Thyroid gland (tissue), 4 donors: Measurements from ENCODE around the gene GAK. TPM values are rescaled to one million over a fixed set of nuclear protein-coding genes. Genes with fewer than 3 reads are reported as not detected.

Experiments used
- DNase-seq, 2 donors: peaks; one replicate each; pipeline ENCODE4 v3.0.0-alpha.2; 2019
- H3K27ac ChIP-seq, 3 donors: fragments of 200-600 bp; sonication (generic); 1 replicate in 2 of 3; 2 replicates in 1 of 3; pipeline ENCODE4 v1.5.1; 2016 to 2019; ENCODE audit warnings: mild to moderate bottlenecking in 1 of 3, moderate library complexity in 1 of 3
- H3K27me3 ChIP-seq: fragments of 200-600 bp; sonication (generic); one replicate; pipeline ENCODE4 v1.5.1; 2019
- H3K36me3 ChIP-seq, 2 donors: fragments of 200-600 bp; sonication (generic); one replicate each; pipeline ENCODE4 v1.5.1; 2016 to 2019
- H3K4me1 ChIP-seq, 2 donors: fragments of 200-600 bp; sonication (generic); one replicate each; pipeline ENCODE4 v1.5.1; 2017 to 2019
- H3K4me3 ChIP-seq, 3 donors: fragments of 200-600 bp; sonication (generic); replicated peaks in 1 of 3; 1 replicate in 2 of 3; 2 replicates in 1 of 3; pipeline ENCODE4 v1.5.1; 2016; ENCODE audit warnings: mild to moderate bottlenecking in 1 of 3
- H3K9me3 ChIP-seq: fragments of 200-600 bp; sonication (generic); one replicate; pipeline ENCODE4 v1.5.1; 2017
- POLR2A ChIP-seq, 2 donors: fragments of 450-650 bp; IDR thresholded peaks; one replicate each; pipeline ENCODE4 v1.6.1; 2017; ENCODE audit warnings: antibody characterized with exemption in 2 of 2, mild to moderate bottlenecking in 2 of 2, moderate library complexity in 1 of 2
- WGBS, 2 donors: methylation state at CpG; one replicate each; pipeline ENCODE4 v1.1.5; 2017; 5-methylcytosine and 5-hydroxymethylcytosine counted together
- intact Hi-C: fragments of 100-400 bp; cut with DNase I; formaldehyde crosslinking; loops from one replicate; pipeline ENCODE4 v1.15.1; 2023
- total RNA-seq, 4 donors: library from RNA; depleted of rRNA; stranded (reverse); fragments of >200 nt; gene quantifications; one replicate each; pipeline ENCODE4 v1.2.3, GENCODE V29; 2016
- TF ChIP-seq, protein P1 (sequence below), 6 experiments: fragments of 200-600 bp in 3 of 6; fragments of 450-650 bp in 3 of 6; sonication (generic) in 3 of 6; IDR thresholded peaks; one replicate each; pipeline ENCODE4 v1.5.1; 2016 to 2019; ENCODE audit warnings: antibody characterized with exemption in 6 of 6, mild to moderate bottlenecking in 2 of 6, inconsistent platforms in 1 of 6, moderate library complexity in 1 of 6

The GAK gene
- total RNA-seq, 4 donors from 2014 or later = 86.4 to 184 (median 153) TPM

- Histone ChIP-seq H3K36me3 (peaks cover 7 to 11% of the 10 kb centered on the region in 2 donors), H3K4me3 (no peak overlapping the region), H3K27me3 (no peaks in the 10 kb centered on the region), H3K27ac (no peak overlapping the region), H3K4me1 (no peaks in the 10 kb centered on the region), H3K9me3 (no peaks in the 10 kb centered on the region)
- WGBS, 2 donors = 83 to 86% methylated on average over 14 of the region's 14 CpGs
- TF ChIP-seq POLR2A (IDR thresholded peaks at IDR 0.05) = no peak
- TF ChIP-seq, protein P1, sequence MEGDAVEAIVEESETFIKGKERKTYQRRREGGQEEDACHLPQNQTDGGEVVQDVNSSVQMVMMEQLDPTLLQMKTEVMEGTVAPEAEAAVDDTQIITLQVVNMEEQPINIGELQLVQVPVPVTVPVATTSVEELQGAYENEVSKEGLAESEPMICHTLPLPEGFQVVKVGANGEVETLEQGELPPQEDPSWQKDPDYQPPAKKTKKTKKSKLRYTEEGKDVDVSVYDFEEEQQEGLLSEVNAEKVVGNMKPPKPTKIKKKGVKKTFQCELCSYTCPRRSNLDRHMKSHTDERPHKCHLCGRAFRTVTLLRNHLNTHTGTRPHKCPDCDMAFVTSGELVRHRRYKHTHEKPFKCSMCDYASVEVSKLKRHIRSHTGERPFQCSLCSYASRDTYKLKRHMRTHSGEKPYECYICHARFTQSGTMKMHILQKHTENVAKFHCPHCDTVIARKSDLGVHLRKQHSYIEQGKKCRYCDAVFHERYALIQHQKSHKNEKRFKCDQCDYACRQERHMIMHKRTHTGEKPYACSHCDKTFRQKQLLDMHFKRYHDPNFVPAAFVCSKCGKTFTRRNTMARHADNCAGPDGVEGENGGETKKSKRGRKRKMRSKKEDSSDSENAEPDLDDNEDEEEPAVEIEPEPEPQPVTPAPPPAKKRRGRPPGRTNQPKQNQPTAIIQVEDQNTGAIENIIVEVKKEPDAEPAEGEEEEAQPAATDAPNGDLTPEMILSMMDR (IDR thresholded peaks at IDR 0.05) = no peak
- intact Hi-C loops = no loop called here
- DNase-seq = no peak
These were observed 24.6 kb upstream of the GAK start for GRCh38 chr4:956531-957230.

- Histone ChIP-seq H3K27ac (no peak overlapping the region), H3K36me3 (peaks cover 6 to 8% of the 10 kb centered on the region in 2 donors), H3K27me3 (no peaks in the 10 kb centered on the region), H3K4me1 (no peaks in the 10 kb centered on the region), H3K9me3 (no peaks in the 10 kb centered on the region), H3K4me3 (no peak overlapping the region)
- 82 to 83% methylated on average over 11 to 12 of the region's 12 CpGs for WGBS, 2 donors
- intact Hi-C loops = no loop called here
- no peak for DNase-seq
- TF ChIP-seq POLR2A (IDR thresholded peaks at IDR 0.05) = no peak
- TF ChIP-seq, protein P1 (IDR thresholded peaks at IDR 0.05) = no peak
These were observed 23.8 kb upstream of the GAK start for GRCh38 chr4:955931-956381.

DNA sequence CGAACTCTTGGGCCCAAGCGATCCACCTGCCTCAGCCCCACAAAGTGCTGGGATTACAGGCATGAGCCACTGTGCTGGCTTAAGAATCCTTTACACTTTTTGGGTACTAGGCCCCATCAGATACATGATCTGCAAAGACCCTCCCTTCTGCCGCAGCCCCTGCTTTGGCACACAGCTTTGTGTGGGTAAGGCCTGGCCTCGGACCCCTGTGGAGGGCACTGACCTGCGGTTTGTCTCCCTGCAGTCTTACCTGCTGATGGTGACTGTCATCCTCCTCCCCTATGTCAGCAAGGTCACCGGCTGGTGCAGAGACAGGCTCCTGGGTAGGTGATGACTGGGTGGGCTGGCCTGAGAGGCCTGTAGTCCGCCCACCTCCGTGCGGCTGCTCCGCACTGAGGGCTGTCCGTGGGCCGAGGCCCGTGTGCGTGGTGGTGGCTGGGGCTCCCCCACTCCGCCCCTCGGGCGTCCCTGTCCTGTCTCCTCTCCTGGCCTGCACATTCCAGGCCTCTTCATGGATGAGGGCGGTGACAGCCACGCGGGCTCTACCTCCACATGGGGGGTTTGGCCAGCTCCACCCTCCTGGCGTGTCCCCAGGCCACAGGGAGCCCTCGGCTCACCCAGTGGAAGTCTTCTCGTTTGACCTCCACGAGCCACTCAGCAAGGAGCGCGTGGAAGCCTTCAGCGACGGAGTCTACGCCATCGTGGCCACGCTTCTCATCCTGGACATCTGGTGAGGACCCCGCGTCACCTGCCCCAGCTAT, 23.2 kb upstream of the GAK start:
- Histone ChIP-seq H3K36me3 (peaks cover 6 to 8% of the 10 kb centered on the region in 2 donors), H3K9me3 (no peaks in the 10 kb centered on the region), H3K27ac (no peak overlapping the region), H3K27me3 (no peaks in the 10 kb centered on the region), H3K4me3 (no peak overlapping the region), H3K4me1 (no peaks in the 10 kb centered on the region)
- intact Hi-C loops = no loop called here
- TF ChIP-seq, protein P1 (IDR thresholded peaks at IDR 0.05) = no peak
- no peak for TF ChIP-seq POLR2A (IDR thresholded peaks at IDR 0.05)
- no peak for DNase-seq
- WGBS, 2 donors = 94 to 97% methylated on average over 15 to 33 of the region's 33 CpGs

GRCh38 chr4:954211-955020, 22.3 kb upstream of the GAK start:
- H3K36me3 ChIP-seq = peaks cover 6 to 8% of the 10 kb centered on the region in 2 donors
- H3K4me1 ChIP-seq = no peaks in the 10 kb centered on the region
- WGBS, 2 donors = 95 to 96% methylated on average over 17 of the region's 17 CpGs
- TF ChIP-seq, protein P1 (IDR thresholded peaks at IDR 0.05) = no peak
- no peak for TF ChIP-seq POLR2A (IDR thresholded peaks at IDR 0.05)
- intact Hi-C loops = no loop called here
- no peak overlapping the region for H3K27ac ChIP-seq
- H3K9me3 ChIP-seq = no peaks in the 10 kb centered on the region
- no peak overlapping the region for H3K4me3 ChIP-seq
- no peaks in the 10 kb centered on the region for H3K27me3 ChIP-seq
- no peak for DNase-seq
